Activated CD4-positive, alpha-beta T cell treated with anti-CD3 and anti-CD28 coated beads, Interleukin-2, Interleukin-4, amounts not matched to agents 100 ng/mL and 50 ng/mL, durations not matched to agents 16 hours and 8 hours (primary cell): ENCODE data around the gene INSC.

Experiments
- DNase-seq: peaks from one replicate; pipeline ENCODE4 v3.0.0-alpha.2; 2020; ENCODE audit warnings: low spot score

The INSC gene

DNA sequence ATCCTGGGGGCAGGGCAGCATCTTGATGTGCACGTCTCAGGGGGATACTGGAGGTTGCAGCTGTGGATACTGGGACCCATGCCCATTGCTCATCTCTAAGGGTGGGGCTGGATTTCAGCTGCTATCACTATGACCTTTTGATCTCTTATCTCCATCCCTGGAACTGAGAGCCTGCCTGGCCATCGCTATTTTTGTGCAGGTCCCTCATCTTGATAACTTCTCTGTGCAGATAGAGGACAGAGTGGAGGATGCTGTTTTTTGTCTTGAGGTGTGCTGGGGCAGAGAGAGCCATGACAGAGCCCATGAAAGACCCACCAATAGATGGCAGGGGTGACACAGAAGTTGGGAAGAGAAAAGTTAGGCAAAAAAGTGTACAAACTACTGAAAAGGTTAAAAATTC, 5.1 kb upstream of the INSC start:
- no peak for DNase-seq

DNA sequence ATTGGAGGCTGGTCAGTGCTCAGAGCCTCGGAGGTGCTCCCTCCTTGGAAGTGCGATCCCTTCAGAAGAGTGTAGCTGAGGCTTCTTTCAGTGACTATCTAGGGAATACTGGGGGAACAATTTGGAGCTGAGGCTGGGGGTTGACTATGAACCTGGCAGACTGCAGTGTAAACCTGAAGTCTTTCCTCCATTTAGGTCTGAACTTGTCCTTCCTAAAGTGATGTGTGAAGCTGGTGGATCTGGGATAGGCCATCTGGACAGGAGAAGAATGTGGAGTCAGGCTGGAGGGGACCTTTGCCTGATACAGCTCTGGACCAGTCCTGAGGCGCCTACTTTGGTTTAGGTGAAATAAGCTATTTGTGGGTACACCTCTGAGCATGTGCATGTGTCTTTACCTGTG, 3.5 kb upstream of the INSC start:
- no peak for DNase-seq

DNA sequence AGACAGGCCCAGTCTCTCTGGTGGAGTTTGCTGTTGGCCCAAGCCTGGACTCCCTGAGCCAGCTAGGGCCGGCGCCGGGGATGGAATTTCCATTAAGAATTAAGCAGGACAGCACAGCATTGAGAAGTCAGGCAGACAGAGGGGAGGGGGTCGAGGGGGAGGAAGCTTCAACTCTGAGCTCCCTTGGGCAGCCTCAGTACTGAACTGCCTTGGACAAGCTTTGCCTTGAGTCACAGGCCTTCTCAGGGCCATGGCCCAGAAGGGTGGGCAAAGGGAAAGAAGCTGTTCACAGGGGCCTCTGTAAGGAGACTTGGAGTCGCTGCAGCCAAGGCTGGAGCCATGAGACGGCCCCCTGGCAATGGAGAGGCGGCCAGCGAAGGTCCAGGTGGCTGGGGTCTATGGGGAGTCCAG, 2.6 kb upstream of the INSC start:
- no peak for DNase-seq

DNA sequence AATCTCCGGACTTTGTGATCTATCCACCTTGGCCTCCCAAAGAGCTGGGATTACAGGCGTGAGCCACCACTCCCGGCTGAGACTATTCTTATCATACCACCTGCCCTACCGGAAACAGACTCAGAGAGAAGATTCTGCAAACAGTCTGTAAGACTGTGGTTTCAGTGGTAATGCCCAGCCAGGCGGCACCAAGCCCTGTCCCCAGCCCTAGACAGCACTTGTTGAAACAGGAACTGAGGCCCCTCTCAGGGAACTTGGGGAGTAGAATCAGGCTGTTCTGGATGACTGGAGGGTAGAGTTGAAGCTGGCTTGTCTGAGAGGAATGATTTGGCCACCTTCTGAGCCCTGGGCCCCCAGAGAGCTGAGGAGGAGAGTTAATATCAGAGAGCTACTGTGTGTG, 1.3 kb upstream of the INSC start:
- peak; percentile 28 for DNase-seq

DNA sequence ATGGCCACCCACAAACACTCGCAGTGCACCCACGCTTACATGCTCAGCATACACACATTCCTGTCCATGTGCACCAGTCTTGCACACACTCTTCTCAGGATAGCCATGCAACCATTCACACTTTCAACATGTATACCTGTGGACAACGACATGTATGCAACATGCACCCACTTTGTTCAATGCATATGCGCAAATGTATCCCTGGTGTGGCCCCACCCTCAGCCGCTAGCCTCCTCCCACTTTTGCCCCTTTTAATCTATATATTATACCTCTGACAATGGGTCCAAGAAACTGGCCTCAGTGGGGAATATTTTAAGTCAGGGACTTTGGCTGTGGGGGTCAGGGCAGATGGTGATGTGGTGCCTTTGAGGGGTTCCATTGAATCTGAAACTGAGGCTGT, 963 bp downstream of the INSC start:
- DNase-seq: no peak

DNA sequence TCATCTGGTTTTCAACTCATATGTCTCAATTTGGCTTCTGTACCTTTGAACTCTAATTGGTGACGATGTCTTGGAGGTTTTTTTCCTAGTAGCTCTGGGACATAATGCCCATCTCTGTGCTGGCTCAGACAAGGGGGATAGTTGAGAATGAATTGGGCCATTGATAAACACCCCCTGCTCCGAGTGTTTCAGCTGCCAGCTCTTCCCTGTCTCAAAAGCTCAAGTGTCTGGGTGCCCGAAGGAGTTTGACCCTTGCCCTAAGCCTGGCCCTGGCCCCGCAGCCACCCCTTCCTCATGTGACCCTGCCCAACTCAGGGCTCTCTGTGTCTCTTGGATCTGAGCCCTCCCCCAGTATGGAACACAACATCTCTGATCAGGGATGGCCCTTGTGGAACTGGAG, 3.0 kb downstream of the INSC start:
- DNase-seq: no peak

DNA sequence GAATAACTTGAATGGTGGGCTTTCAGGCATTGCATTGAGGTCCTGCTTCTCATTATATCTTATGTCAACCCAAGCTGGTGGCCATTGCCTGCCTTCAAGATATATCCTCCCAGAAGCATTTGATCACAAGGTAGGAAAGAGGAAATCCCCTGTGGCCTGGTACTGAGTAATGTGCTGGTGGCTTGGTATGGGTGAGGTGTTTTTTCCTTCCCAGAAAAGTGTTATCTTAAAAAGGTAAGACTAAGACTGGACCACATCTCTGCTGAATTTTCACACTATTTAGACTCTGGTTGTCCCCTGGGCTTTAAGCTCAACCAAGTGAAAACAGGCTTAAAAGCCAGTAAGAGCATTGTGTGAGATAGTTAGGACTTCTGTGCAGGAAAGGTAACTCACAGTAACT, 3.7 kb downstream of the INSC start:
- peak; percentile 58 for DNase-seq

DNA sequence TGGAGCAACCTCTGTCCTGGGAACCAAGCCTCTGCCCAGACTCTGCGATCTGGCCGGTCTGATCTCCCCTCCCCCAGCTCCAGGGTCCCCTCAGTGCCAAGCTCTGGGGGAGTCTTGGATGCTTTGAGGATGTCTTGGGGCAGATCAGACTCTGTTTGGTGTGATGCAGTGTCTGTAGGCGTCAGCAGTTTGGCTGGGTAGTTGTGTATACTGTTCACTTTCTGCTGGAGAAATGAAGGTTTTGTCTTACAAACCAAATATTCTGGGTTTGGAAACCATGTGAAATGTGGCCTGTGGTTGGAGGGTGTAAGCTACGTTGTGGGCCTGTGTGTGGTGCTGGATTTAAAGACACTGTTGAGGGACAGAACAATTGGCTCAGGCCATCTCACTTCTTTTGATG, 4.6 kb downstream of the INSC start:
- DNase-seq: peak; percentile 6

DNA sequence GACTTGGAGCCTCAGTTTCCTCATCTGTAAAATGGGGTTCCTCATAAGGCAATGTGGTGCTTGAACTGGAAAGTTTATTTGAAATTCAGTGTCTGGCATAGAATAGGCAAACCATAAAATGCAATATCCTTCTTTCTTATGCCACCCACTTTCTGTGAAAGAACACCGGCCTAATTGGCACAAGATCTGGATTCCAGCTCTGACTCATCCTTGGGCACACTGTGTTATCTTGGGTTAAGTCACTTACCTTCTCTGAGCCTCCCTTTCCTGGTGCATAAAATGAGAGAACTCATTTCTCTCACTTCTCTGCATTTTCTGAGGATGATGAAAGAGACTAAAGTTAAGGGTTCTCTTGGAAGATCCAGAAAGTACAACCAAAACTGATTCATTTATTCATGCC, 5.1 kb downstream of the INSC start:
- peak; percentile 15 for DNase-seq

DNA sequence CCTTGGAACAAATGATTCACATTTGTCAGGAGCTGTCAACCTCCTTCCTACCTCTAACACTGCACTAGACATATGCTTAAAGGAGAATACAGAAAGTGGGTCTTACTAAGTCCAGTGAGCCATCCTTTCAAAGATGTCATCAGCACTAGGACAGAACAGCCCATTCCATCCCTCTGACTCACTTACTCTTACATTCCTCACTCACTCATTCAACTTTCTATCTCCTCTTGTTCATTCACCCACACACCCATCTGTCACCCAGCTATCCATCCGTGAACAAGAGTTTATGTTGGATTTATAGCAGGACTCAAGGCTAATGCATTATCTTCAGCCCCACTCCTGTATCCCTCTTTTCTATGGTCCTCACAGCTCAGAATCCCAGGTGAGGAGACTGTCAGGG, 9.1 kb downstream of the INSC start:
- DNase-seq: no peak

DNA sequence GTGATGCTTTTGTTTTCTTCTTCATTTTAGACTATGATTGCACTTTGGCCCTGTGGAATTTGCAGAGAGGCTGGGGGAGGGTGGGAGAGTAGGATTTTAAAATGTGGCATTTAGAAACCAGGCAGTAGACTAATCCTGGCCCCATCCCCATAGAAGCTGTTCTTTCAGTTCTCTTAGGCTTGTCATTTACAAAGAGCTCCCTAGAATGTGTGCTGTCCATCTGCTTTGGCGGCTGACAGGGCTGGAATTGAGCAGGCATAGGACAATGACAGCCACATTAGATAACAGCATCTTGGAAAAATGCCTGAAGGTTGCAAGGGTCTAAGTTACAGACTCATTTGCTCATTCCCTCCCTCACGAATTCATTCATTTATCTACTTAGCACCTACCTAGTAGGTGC, 9.8 kb downstream of the INSC start:
- no peak for DNase-seq

DNA sequence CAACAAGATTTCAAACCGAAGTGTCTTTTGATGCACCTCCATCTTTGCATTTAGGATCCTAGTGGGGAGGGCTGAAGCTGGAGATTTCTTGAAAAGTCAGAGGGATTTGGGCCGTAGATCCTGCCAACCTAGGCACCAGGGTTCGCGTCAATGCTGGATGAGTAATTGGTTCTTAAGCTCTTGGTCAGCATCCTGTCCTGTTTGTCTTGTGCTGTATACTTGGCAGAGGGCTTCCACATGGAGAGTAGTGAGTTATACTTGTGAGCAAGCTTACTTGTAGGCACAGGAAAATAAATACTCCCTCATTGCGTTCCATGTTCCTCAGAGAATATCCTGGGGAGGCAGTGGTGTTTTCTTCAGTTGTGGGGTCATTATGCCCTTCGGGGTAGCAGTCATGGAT, 12.6 kb downstream of the INSC start:
- DNase-seq: no peak

DNA sequence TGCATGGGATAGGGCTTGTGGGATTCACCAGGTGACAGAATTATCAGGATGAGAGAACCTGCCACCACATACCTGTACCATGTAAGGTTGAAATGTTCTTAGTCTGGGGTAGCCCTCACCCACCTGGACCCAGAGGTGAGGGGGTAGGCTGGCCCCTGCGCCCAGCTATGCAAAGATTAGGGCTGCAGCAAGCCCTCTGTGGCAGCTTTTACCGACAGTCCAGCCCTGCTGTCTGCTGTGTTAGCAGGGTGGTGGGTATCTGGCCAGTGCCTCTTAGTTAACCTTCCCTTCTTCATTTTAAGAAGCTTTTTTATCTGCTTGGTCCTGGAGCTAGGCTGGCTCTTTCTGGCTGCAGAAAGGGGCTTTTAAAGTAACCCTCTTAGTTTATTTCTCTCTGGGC, 13.9 kb downstream of the INSC start:
- DNase-seq: no peak

DNA sequence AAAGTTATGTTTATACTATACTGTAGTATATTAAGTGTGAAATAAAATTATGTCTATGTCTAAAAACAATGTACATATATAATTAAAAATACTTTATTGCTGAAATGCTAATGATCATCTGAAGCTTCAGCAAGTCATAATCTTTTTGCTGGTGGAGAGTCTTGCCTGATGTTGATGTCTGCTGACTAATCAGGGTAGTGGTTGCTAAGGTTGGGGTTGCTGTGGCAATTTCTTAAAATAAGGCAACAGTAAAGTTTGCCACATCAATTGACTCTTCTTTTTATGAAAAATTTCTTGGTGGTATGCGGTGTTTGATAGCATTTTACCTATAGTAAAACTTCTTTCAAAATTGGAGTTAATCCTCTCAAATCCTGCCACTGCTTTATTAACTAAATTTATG, 21.4 kb downstream of the INSC start:
- DNase-seq: peak; percentile 14

DNA sequence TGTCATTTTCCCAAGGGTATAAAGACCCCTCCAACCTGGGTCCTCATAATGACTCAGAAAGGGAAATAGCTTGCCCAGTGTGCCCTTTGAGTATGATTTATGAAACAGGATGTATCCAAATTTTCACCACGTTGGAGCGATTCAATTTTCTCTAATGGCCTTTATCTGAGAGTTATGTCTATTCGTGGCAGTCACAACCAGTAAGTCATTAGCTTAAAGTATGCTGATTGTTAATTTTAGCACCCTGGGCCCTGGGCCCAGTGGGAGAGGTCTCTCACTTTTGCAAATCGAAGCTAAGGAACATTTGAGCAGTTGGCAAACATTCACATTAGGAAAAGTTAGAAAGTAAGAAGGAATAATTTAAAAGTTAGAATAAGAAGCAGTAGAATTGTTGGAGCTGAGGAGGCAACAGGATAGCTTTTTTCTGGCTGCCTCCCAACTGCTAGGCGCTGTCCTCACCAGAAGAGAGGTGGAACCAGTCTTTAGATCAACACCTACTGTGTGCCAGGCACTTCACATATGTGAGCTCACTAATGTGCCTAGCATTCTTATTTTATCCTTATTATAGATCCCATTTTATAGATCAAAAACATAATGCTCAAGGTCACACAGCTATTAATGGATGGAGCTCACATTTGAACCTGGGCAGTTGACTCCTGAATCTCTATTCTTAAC, 24.5 kb downstream of the INSC start:
- no peak for DNase-seq

DNA sequence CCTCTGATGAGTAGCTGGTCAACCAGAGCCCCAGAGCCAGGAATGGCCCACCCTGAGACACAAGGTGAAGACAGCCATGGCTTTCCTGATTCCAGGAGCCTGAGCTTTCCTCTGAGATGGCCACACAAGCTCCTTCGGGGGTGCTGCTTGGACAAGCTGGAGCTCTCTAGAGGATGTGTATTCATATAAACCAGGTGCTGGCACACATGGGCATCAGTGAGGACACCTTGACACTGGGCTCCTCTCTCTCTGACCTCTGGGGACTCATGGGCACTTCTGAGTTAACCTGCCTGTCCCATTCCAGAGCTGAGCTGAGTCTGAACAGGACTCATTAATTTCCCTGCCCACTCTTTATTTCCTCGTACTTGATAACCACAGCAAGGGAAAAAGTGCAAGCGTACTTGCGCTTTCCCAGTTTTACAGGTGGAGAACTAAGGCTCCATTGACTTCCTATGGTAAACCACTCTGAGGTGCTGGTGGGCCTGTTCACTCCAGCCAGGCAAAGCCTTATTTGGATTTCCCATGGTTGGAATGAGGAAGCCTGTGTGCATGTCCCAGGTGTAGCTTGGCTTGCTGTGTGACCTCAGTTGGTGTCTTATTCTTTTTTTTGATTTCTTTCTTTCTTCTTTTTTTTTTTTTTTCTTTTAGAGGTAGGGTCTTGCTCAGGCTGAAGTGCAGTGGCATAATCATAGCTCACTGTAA, 25.4 kb downstream of the INSC start:
- DNase-seq: no peak

DNA sequence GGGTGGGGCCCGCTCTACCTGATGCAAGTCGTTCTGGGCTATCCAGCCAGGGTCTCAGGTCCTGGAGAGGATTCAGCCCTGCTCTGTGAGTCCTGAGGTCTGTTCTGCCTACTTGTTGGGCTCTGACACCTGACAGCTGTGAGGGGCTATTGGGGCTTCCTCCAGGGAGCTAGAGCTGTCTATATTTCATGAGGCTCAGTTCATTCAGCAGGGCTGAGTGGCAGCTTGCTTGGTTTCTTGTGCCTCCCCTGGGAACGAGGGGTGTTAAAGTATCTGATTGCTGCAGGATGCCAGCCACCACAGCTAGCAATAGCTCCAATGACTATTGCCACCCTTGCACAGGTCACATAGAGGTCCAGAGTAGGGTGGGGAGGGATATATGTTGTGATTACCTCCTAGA, 26.7 kb downstream of the INSC start:
- no peak for DNase-seq

DNA sequence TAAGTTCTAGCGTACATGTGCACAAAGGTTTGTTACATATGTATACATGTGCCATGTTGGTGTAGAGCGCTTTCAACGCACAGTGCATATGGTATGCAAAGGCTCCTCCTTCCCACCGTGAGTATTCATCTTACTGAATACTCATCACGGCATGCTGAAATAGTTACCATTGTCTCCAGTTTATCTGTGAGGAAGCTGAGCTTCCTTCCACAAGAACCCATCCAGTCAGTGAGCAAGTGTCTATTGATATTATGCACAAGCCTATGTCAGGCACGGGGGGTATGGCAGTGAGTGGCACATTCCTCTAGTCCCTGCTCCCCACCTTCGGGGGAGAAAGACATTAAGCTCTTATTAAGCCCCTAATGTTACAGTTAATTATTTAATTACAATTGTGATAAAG, 28.1 kb downstream of the INSC start:
- DNase-seq: no peak

DNA sequence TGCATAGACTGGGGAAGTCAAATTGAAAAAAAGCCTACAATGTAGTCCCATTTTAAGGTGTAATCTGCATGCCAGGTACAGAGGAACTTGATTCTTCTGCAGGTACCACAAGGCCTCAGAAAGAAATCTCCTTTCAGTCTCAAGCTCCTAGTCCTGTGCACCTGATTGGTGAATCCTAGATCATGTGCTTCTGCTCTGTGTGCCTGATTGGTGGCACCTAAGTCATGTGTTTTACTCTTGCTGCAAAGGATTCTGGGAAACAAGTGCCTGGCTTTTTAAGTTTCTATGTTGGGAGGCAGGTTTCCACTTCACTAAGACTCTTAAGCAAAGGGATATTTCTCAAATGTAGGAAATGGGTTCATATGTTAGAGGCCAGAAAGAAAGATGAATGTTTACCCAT, 29.1 kb downstream of the INSC start:
- DNase-seq: no peak

DNA sequence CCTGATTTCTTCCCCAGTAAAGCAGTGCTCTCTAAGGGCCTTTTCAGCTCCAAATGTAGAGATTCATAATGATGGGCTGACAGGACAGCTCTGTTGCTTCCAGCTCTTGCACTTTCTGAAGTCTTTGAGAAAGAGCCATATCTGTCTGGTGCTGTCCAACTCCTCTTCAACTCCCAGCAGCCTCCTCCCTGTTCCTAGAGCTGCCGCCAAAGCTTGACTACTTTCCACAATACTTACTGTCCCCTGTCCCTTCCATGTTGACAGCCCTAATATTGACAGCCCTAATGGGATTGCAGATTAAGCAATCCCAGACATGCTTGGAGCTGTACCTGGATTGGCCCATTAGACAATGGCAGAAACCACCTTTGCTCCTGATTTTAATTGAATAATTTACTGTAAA, 29.6 kb downstream of the INSC start:
- no peak for DNase-seq

DNA sequence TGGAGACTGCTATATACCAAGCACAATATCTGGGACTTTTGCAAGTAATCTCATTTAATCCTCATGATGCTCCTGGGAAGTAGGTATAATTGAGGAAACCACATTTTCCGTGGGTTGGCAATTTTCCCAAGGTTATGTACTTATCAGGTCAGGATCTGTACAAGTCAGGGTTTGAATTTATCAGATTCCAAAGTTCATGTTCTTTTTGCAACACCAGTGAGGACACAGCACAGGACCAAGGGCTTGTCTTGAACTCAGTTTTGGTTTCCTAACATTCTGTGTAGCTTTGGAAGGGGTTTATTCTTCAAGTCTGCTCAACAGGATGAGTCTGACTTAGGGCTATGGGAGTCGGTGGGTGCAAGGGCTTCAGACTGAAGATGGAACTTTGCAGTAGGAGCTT, 30.4 kb downstream of the INSC start:
- no peak for DNase-seq

DNA sequence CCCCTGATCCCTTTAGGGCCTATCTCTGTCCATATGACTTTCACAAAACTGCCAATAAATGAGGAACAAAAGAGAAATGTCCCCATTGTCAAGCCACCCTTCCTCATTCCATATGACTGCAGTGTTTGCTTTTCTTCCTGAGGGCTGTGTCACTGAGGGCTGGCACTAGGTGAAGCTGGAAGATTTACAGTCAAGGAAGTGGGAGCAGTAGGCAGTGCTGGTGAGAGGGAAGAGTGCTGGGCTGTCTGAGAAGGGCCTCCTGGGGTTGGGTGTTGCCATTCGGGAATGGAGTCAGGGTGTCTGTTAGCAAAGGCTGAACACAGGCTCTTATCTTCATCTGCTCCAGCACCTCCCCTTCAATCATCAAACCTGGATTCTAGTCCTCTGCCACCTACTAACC, 30.9 kb downstream of the INSC start:
- DNase-seq: no peak

DNA sequence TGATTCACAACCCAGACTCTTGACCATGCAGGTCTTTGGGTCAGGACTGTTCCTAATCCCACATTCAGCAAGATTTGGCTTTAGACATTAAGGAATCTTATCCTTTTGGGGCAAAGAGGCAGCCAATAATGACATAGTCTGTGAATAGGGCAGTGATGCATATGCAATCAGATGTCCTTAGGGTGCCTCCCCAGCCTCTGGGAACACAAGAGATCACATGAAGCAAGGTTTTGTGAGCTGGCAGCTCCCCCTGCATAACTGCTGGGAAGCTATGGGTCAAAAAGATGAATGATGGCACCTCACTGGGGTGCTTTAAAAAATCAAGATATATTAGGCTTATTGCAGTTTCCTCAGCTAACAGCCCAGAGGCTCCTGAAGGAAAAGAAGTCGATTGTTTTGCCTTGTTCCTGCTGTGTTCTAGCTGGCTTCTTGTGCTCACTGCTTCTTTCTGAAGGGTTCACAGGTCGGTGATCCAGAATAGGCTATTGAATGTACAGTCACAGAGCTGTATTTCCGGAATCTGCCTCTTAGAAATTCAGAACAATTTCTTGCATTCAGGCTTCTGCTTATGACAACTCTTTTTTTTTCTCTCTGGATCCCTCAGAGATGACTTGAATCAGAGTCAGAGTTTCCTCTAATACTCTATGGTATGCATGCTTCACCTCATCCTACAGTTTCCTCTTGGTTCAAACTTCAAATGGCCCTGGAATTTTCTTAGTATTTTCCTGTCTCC, 31.7 kb downstream of the INSC start:
- no peak for DNase-seq

DNA sequence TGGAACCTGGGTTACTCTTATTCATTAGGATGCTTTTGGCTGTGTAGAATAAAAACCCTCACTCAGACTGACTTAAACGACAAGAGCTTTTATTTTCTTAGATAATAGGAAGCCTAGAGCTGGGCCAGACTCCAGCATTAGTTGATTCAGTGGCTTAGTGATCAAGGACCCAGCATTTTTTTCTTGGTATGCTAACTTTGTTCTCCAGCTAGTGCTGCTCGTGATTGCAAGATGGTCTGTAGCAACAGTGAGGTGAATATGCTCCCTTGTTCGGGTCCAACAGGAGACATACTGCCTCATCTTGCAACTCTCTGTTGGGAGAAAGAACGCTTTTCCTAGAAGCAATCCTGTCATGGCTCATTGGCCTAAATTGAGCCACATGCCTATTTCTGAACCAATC, 33.4 kb downstream of the INSC start:
- DNase-seq: no peak
